Cardiac ventricle fibroblast (primary cell): ENCODE measurements around the gene MYO16. TPM values are rescaled to one million over a fixed set of nuclear protein-coding genes. Genes with fewer than 3 reads are reported as not detected.

Experiments
- total RNA-seq: library from RNA; depleted of rRNA; stranded (reverse); fragments of >200 nt; gene quantifications from 2 replicates; pipeline ENCODE4 v1.2.3, GENCODE V29; 2015

Gene MYO16
- 0.10 TPM in 1 of 2 replicates, not detected in the other for total RNA-seq

DNA sequence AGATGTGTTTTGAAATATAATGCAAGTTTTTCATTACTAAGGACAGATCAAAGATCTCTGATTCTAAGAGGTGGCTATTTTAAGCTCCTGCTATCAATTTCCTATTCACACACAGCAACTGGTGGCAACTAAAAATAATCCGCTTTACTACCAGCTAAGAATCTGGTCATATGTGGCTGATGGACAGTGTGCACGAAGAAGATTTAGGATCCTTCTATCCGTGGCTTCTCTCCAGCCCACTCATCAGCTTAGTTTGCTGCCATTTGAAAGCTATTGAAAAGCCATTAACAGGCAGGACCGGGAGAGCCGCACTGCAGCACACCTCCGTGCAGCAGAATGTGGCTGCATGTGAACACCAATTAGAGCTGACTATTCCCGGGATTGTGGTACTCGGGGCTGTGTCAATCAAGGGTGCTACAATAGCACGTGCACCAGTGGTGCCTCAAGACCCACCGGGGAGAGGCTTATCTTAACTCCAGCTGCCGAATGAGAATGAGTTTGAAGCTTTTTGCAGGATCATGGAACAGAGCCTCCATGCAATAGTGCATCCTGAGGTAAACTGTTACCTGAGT is at the start of gene MYO16:
Gene MYO16 (plus strand): TSS at position 431 of the 572 bp plus-strand sequence. CDS start 234 bp downstream, outside the sequence.

